ENCODE data around the gene FHOD1. TPM values are rescaled to one million over a fixed set of nuclear protein-coding genes. Genes with fewer than 3 reads are reported as not detected.

FHOD1 gene
- polyA plus RNA-seq, 3 donors = 5.1 to 152 (median 5.5) TPM

GRCh38 chr16:67238278-67238575, 9.1 kb downstream of the FHOD1 start:
- Histone ChIP-seq H3K27ac (ENCODE audit: low read depth in 1 of 2, low read length in 2 of 2) (no peak overlapping the region), H3K4me2 (replicated peaks; ENCODE audit: extremely low read depth, low read length, poor library complexity, severe bottlenecking) (no peak overlapping the region), H3K36me3 (replicated peaks in 1 of 2; ENCODE audit: control insufficient read depth in 1 of 2, insufficient read depth in 2 of 2, low read length in 2 of 2) (peaks cover 58 to 74% of the 10 kb centered on the region in 2 donors), H3K27me3 (ENCODE audit: control insufficient read depth in 2 of 2, insufficient read depth in 2 of 2, low read length in 2 of 2) (no peaks in the 10 kb centered on the region), H3K4me1 (ENCODE audit: control insufficient read depth in 1 of 2, insufficient read depth in 2 of 2, low read length in 2 of 2) (peaks cover 21 to 22% of the 10 kb centered on the region in 2 donors), H2AFZ (ENCODE audit: insufficient read depth, low read depth, low read length, poor library complexity, severe bottlenecking) (no peak overlapping the region), H4K20me1 (ENCODE audit: insufficient read depth, low read length) (peaks cover 60% of the 10 kb centered on the region), H3K9ac (ENCODE audit: insufficient read depth, low read length, poor library complexity, severe bottlenecking) (no peak overlapping the region), H3K9me3 (replicated peaks in 1 of 2; ENCODE audit: control insufficient read depth in 1 of 2, insufficient read depth in 1 of 2, low read length in 2 of 2) (no peaks in the 10 kb centered on the region), H3K79me2 (ENCODE audit: insufficient read depth, low read length) (peaks cover 28% of the 10 kb centered on the region), H3K4me3 (replicated peaks in 1 of 3; ENCODE audit: low read depth in 2 of 3, low read length in 3 of 3) (no peak overlapping the region)
- H3K9me3 Mint-ChIP-seq = peaks cover 0 to 3% (median 0%) of the 10 kb centered on the region in 7 donors
- DNase-seq = no peak
- no peak overlapping the region for H3K4me3 Mint-ChIP-seq
- H3K27ac Mint-ChIP-seq = no peak overlapping the region
- peaks cover 0 to 4% (median 2%) of the 10 kb centered on the region in 3 donors for H3K27me3 Mint-ChIP-seq (ENCODE audit: low read depth in 3 of 3)
- intact Hi-C loops (cut with micrococcal nuclease) = no loop called here
- H3K36me3 Mint-ChIP-seq = peaks cover 68 to 84% of the 10 kb centered on the region in 2 donors
- WGBS (ENCODE audit: insufficient coverage) = no CpG with 5 or more reads among the region's 3 CpGs
- H3K4me1 Mint-ChIP-seq = peaks cover 29% of the 10 kb centered on the region
- TF ChIP-seq CTCF (IDR thresholded peaks at IDR 0.05) = no peak

DNA sequence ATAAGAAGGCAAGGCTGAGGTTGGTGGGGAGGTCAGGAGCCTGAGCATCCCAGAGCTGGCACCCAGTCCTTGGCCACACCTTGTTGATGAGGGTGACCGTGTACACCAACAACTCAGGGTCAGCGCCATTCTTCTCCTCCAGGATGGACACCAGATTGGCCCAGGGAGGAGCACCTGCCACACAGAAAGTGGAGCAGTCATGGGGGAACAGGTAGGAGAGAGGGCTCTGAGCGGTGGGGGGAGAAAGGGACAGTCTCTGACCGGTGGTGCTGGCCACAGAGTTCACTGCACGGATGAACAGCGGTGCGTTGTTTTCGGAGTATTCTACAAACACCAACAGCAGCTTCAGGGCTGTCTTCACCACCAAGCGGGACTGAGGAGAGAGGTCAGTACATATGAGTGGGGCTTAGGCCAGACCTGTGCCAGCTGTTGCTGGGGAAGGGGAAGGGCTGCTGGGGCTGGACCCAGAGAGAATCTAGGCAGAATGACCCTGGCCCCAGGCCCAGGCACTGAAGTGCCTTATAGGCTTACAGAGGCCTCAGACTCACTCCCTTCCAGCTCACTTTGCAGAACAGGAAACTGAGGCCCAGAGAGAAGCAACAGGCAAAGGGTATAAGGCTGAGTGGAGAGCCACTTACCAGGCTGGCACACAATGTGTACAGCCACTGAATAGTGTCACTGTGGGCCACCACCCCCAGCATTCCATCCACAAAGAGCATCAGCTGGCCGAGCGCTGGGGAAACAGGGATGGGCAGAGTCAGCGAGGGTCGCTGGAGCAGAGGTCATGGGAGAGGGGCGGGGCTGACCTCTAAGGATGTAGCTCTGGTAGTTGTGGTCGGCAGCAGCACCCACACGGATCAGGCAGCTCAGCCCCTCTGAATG, 9.6 kb downstream of the FHOD1 start:
- Histone ChIP-seq H3K9ac (ENCODE audit: insufficient read depth, low read length, poor library complexity, severe bottlenecking) (no peak overlapping the region), H3K4me3 (replicated peaks in 1 of 3; ENCODE audit: low read depth in 2 of 3, low read length in 3 of 3) (no peak overlapping the region), H3K79me2 (ENCODE audit: insufficient read depth, low read length) (peaks cover 23% of the 10 kb centered on the region), H3K27ac (ENCODE audit: low read depth in 1 of 2, low read length in 2 of 2) (peak overlapping the region in 1 of 2 donors; percentile 1), H3K4me1 (ENCODE audit: control insufficient read depth in 1 of 2, insufficient read depth in 2 of 2, low read length in 2 of 2) (peaks cover 16% of the 10 kb centered on the region in 2 donors), H3K36me3 (replicated peaks in 1 of 2; ENCODE audit: control insufficient read depth in 1 of 2, insufficient read depth in 2 of 2, low read length in 2 of 2) (peaks cover 59 to 77% of the 10 kb centered on the region in 2 donors), H2AFZ (ENCODE audit: insufficient read depth, low read depth, low read length, poor library complexity, severe bottlenecking) (no peak overlapping the region), H3K9me3 (replicated peaks in 1 of 2; ENCODE audit: control insufficient read depth in 1 of 2, insufficient read depth in 1 of 2, low read length in 2 of 2) (no peaks in the 10 kb centered on the region), H3K27me3 (ENCODE audit: control insufficient read depth in 2 of 2, insufficient read depth in 2 of 2, low read length in 2 of 2) (no peaks in the 10 kb centered on the region), H3K4me2 (replicated peaks; ENCODE audit: extremely low read depth, low read length, poor library complexity, severe bottlenecking) (no peak overlapping the region), H4K20me1 (ENCODE audit: insufficient read depth, low read length) (peaks cover 60% of the 10 kb centered on the region)
- Mint-ChIP-seq H3K9me3 (peaks cover 0 to 3% (median 0%) of the 10 kb centered on the region in 7 donors), H3K27ac (peak overlapping the region in 4 of 7 donors; percentile 26 to 71 (median 50)), H3K4me3 (no peak overlapping the region), H3K36me3 (peaks cover 70 to 88% of the 10 kb centered on the region in 2 donors), H3K4me1 (peaks cover 25% of the 10 kb centered on the region), H3K27me3 (ENCODE audit: low read depth in 3 of 3) (peaks cover 0 to 4% (median 2%) of the 10 kb centered on the region in 3 donors)
- 100% methylated on average over 3 of the region's 16 CpGs for WGBS (ENCODE audit: insufficient coverage)
- no peak for DNase-seq
- intact Hi-C loops (cut with micrococcal nuclease) = no loop called here
- TF ChIP-seq CTCF (IDR thresholded peaks at IDR 0.05) = no peak

Measured in CD14-positive monocyte (primary cell).